ENCODE measurements around the gene MRGPRD.
A peak's percentile ranks its signal among the peaks of the same experiment; 100 is the strongest.

MRGPRD gene

DNA sequence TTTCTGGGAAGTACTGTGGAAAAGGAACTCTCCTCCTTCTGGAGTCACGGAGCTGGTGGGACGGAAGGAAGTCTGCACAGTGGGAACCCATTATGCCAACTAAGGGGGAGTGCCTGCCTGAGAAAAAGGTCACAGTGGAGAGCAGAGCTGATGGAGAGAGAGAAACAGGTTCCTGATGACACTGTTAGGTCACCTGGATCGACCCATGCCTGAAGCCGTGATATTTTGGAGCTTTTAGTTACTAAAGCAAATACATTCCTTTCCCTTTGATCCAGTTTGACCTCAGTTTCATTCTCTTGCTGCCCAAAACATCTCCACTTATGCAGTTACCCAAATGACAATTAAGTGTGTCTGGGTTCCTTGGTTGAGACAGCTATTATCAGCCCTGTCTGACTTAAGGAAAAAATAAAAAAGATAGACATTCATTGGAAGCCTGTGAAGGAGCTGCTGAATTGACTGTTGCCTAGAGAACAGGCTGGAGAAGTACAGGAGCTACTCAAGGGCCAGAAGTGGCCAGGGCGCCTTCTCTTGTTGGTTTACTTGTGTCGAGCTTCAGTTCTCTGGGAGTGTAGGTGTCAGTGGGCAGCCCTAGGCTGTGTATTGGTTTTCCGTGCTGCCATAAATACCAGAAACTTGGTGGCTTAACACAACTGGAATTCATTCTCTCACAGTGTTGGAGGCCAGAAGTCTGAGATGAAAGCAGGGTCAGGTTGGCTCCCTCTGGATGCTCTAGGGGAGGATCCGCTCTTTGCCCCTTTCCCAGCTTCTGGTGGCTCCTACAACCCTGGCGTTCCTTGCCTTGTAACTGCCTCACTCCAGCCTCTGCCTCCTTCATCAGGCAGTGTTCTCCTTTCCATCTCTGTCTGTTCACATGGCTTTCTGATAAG, 13.6 kb downstream of the MRGPRD start:
- DNase-seq, result no peak

DNA sequence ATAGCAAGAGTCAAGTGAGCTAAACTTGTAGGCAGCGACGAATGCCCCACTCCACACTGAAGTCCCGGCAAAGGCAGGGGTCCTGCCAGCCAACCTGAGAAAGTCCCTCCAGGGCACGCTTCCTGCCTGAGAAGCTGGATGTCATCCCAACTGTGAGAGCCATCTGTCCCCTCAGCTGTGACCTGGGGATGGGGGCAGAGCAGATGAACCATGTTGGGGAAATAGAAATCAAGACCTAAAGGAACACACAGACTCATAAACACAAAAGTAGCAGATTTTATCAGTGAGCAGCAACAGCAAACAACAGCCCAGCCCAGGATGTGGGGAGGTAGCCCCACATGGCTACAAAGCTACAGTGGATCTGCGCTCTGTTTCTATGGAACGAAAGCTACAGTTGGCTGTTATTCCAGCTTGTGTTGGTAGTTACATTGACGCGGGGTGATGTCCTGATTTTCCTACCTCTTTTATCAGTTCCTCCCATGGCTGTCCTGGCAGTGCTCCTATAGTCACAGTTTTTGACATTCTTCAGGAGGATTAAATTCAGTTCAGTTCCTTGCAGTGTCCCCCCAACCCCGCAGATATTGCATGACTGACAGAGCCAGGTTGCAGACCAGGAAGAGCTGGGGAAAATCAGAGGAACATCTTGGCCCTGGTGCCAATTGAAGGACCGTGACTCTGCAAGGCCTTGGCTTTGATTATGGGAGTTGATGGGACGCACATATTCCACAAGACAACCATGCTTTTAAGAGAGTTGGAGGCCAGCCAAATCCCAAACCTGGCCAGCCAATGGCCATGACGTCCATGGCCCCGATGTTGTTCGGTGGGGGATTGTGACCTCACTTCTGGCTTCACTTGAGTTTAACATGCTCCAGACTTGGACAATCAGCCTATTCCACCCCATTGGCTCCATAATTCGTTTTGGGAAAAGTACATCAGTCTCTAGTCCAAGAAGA, 14.6 kb downstream of the MRGPRD start:
- peak; percentile 36 for DNase-seq

DNA sequence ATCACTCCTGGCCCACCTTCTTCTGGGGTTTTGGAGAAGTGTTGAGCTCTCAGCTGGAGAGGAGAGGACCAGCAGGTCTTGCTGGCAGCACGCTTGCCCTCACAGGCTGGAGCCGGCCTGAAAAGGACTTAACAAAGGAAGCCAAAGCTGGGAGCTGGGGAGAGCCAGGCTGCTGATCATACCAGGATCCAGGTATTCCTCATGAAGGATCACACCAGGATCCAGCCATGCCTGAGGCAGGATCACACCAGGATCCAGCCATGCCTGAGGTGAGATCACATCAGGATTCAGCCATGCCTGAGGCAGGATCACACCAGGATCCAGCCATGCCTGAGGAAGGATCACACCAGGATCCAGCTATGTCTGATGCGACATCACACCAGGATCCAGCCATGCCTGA, 17.0 kb downstream of the MRGPRD start:
- DNase-seq, result no peak

DNA sequence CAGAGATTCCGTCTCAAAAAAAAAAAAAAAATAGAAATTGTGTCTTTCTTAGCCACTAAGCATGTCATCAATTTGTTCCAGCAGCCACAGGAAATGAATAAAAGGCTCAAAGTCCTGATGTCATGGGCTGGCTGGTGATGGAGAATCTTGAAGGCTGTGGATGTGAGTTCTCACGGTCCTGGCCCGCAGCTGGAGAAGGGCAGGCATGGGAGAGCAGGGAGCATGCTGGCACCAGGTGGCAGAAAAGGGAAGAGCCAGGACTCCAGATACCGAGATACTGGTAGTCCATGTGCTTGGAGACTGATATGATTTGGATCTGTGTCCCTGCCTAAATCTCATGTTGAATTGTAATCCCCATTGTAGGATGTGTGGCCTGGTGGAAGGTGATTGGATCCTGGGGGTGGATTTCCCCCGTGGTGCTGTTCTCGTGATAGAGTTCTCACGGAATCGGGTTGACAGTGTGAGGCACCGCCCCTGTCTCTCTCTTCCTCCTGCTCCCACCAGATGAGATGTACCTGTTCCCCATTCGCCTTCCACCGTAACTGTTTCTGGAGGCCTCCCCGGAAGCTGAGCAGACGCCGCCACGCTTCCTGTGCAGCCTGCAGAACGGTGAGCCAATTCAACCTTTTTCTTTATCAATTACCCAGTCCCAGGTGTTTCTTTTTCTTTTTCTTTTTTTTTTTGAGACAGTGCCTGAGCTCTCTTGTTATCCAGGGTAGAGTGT, 18.1 kb downstream of the MRGPRD start:
- DNase-seq, result peak; percentile 71

DNA sequence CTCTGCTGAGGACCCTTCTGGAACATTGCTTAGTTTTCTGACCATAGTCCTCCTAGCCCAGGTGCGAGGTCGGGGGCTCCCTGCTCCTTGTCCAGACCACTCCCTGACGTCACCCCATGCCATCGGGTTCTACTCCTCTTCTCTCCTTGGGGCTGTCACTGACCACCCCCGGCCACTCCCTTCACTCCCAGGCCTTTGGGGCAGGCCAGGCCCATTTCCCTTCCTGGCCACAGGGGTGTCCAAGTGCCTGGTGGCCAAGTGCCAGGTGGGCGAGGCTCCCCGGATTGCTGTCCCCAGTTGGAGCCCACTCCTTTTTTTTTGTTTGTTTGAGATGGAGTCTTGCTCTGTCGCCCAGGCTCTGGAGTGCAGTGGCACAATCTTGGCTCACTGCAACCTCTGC, 19.5 kb downstream of the MRGPRD start:
- DNase-seq, result no peak

DNA sequence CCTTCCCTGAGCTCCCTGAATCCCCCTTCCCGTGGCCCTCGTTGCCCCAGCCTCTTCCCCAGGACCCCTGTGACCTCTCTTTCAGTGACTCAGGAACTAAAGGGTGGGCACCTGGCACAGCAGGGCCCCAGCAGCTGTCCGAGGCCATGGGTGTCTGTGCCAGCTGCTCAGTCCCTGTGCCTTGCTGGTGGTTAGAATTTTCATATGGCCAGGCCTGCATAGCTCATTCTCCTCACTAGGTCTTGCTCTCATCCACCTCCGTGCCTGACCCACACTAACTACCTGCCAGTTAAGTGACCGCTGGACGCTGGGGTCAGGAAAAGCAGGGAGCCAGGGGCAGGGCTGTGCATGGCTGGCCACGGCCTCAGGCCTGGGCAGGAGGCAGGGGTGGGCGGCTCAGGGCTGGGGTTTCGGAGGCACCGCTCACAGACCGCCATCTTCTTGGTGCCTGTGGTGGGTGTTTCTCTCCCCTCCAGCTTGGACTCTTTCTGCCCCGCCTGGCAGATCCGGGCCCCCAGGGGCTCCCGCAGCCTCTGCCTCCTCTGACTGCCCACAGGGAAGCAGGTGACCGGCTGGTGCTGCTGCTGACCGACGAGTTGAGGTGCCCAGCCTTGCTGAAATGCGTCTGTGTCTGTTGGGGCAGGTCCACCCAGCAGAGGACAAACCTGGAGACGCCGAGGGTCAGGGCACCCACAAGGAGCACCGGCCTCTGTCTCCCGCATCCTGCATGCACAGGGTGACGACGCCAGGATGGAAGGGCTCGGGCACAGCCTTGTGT, 20.3 kb downstream of the MRGPRD start:
- no peak for DNase-seq

DNA sequence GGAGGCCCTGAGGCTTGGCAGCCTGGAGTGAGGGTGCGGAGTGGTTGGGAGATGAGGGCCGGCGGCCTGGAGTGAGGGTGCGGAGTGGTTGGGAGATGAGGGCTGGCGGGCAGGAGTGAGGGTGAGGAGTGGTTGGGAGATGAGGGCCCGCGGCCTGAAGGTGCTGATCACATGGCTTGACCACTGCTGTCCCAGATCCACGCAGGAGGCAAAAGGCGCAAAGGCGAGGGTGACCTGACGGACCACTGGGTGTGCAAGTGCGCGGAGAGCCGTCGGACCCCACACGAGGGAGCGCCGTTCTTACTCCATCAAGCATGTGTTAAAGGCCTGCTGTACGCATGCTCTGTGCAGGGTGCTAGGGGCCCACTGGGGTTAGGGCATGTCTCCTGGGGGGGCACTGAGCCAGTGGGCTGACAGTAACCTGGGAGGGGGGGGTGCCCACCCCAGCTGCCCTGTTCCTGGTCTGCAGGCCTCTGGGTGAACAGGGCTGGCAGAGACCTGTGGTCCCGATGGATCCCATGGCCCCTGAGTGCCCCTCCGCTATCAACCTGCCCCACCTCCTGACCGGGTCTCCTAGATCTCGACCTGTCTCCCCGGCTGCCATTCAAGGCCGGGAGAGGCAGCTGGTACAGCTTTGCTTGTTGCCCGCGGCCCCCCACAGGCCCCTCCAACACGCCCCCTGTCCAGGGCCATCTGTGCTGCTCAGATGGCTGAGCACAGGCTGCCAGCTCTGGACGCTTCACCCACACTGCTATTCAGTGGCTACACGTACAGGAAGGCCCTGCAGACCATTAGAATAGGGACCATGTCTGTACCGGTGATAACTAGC, 21.1 kb downstream of the MRGPRD start:
- DNase-seq, result no peak

DNA sequence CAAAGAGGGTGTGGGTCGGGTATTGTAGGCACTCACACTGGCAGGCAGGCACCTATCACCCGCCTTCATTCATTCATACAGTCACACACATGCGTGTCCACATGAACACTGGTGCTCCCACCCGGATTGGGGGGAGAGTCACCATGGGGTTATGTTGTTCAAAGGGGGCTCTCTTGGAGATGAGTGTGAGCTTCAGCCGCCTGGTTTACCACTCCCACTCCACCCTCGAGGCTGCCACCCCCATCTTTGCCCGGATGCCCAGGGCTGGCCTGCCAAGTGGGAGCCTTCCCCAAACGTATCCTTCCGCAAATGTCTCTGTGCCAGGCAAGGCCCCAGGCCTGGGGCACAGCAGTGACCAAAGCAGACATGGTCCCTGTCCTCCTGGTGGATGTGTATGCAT, 22.6 kb downstream of the MRGPRD start:
- DNase-seq, result no peak

DNA sequence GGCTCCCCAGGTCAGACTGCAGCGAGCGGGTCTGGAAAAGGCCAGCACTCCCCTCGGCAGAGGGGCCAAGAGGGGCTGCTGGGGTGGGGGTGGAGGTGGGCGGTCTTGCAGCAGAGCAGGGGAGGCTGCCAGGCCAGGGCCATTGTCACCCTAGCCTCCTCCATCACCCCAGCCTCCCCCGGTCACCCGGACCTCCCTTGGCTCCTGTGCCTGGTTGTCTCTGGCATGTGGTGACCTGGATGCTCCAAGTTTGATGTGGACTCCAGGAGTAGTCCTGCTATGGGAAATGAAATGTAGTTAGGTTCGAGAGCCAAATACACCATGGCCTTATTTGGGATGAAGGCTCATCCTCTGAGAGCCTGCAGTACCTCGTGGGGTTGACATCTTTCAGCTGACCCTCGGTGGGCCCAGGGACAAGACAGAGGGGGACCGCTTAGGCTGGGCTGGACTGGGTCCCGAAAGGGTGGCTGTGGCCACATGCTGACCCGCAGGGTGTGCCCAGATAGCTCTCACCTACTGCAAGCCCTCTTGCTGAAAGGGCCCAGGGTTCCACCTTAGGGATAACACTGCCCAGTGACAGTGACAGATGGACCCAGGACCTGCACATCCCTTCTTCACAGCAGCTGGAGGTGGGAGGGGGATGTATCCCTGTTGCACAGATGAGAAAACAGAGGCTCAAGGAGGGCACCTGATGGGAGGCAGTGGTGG, 24.1 kb downstream of the MRGPRD start:
- DNase-seq, result no peak

DNA sequence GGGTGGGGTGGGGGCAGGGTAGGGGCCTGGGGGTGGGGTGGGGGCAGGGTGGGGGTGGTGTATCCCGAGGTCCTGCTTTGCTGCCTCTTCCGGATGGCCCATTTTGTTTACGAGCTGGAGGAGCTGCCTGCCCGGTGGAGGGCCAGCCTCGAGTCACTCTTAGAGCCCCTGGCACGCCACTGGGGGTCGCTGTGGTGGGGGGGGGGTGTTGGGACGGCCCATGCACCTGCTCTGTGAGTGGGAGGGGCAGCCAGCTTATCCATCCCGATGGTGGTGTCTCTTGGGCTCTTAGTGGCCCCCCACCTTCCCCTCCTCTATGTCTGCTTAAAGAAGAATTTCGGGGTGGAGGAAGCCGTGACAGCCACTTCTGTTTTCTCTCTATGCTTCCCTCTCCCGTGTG, 24.6 kb downstream of the MRGPRD start:
- DNase-seq, result peak; percentile 48

DNA sequence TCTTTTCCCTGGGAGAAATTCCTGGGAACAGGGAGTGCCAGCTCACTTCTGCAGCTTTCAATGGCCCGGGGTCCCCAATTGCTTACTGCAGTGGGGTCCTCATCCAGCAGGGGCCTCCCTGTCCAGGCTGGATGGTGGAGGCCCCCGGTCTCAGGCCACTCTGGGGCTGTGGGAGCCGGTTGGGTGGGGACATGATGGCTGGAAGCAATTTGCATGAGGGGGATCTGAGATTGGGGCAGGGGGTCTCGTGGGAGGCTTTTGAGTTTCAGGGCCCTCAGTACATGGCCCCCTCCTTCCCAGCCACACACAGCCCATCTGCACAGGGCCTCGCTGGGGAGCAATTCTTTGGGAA, 25.2 kb downstream of the MRGPRD start:
- DNase-seq, result no peak

DNA sequence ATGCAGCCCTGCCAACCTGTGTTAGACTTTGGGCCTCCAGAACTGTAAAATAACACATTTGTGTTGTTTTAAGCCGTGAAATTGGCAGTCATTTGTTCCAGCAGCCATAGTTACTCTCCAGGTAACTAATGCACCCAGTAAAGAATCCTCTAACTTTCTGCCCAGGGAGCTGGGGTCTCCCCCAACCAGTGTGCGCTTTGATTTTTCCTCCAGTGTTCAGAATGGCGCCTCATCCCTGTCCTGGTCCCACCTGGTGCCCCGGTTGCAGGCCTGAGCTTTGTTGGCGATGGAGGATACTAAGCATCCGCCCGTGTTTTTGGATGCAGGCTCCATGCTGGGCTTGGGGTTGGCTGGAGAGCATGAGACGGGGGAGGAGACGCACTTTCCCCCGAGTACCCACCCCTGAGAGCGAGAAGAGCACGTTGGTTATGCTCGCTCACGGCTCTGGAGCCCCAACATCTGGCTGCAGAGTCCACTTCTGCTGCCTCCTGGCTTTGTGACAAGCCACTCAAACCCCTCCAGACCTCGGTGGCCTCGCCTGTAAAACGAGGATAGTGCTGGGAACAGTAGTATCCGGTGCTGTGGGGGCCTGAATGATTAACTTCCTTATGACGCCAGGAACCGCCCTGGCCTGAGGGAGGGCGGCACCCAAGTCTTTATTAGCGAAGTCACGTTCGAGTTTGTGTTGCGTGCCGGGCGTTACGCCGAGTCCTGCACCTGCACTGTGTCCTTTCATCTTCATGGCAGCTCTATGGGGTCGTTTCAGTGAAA, 25.8 kb downstream of the MRGPRD start:
- DNase-seq, result no peak

DNA sequence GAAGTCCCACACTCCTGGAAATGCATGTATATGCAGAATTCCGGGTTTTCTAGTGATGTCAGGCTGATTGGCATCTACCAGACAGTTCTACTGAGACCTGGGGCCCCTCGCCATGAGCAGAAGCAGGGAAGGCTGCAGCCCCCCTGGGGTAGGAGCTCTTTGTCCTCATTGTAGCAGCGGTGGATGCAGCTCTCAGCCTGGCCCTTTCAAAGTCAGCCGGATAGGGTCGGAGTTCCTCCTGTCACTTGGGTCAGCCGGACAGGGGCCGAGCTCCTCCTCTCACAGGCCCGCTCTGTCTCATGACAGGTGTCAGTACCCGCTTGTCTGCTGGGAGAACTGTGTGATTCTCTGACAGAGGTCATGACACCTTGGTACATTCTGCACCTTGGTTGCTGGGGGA, 30.0 kb downstream of the MRGPRD start:
- no peak for DNase-seq

DNA sequence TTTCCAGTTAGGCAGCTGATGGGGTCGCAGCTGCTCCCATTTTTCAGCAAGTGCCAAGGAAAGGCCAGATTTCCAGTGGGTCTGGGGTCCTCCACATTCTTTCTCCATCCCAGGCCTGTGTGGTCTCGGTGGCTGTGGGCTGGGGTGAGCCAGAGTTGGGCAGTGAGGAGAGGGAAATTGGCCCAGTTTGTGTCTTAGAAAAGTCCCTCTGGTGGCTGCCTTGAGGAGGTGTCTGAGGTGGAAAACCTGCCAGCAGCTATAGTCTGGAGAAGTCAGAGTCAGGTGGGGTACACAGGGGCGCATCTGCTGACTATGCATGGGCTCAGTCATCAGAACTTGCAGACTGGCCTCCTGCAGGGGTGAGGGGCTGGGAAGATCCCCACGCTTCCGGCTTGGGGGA, 30.5 kb downstream of the MRGPRD start:
- no peak for DNase-seq

DNA sequence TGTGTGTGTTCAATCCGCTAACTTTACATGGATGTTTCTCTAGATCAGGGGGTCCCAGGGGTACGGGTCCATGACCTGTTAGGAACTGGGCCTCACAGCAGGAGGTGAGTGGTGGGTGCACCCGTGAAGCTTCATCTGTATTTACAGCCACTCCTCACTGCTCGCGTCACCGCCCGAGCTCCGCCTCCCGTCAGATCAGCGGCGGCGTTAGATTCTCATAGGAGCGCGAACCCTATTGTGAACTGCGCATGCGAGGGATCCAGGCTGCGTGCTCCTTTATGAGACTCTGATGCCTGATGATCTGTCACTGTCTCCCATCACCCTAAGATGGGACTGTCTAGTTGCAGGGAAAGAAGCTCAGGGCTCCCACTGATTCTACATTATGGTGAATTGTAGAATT, 31.9 kb downstream of the MRGPRD start:
- DNase-seq, result no peak

DNA sequence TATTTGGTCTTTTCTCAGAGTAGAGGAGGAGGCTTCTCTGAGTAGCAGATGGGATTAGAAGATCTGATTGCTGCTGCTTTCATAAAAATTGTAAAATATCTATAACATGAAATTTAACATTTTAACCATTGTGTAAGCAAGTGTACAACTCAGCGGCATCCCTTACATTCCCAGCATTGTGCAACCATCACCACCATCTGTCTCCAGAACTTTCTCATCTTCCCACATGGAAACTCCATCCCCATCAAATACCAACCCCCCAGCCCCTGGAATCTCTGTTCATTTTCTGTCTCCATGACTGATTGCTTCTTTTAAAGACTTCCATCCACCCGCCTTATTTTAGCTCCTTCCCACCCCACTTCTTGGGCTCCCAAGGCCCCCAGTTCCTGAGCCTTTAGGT, 32.3 kb downstream of the MRGPRD start:
- DNase-seq, result no peak

DNA sequence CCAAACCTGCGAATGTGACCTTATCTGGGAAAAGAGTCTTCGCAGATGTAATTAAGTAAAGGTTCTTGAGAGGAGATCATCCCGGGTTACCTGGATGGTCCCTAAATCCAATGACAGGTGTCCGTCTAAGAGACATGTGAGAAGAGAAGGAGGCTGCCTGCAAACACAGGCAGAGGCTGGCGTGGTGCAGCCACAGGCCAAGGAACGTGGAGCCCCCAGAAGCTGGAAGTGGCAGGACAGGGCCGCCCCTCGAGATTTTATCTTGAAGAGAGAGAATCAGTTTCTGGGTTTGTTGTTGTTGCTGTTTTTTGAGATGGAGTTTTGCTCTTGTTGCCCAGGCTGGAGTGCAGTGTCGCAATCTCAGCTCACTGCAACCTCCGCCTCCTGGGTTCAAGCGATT, 33.6 kb downstream of the MRGPRD start:
- DNase-seq, result no peak

DNA sequence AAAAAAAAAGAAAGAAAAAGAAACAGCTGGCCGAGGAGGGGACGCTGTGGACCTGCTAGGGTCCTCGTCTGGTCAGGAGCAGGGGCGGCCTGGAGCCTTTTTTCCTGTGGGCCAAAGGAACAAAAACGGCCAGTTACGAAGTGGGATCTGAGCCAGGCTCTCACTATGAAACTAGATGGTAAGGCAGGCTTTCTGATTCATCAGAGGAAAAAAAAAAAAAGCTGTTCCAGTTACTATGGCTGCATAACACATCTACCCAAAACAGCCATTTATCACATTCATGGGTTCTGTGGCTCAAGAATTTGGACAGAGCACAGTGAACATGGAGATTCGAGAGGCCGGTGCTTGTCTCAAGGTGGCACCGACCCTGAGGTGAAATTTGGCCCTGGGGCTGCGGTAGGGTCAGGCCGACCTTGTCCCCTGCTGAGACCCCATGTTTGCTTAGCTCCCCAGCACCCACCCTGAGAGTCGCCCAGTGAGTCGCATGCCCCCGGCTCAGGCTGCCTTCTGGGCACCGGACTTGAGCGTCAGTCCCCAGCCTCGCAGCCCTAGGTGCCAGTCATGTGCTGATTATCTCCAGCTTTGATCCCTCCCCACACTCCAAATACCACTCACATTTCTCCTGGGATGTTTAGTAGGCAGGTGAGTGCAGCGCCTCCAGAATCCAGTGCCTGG, 34.2 kb downstream of the MRGPRD start:
- no peak for DNase-seq

DNA sequence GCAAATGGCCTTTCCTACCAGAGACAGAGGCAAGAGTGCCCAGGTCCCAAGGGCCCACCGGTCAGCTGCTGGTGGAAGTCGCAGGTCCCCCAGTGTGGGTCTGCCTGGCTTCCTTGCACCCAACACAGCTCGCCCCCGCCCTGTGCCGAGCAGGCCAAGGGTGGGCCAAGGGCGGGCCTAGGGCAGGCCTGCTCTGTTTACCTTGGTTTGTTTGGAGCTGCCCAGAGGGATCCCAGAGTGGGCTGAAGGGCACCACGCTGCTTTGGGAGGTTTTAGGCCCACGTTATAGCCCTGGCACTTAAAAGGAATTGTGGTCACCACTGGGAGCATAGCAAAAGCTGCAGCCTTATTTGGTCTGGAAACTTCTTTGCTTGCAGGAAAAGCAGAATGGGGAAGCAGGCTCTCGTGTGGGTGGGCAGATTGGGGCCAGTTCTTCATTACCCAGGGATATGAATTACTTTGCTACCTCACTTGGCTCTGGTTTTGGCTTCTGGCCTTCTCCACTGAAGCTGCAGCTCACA, 38.0 kb downstream of the MRGPRD start:
- DNase-seq, result no peak

Data from CD4-positive, alpha-beta T cell treated with Interleukin-6 for 4 hours (primary cell).